Measurements from ENCODE around the gene AFAP1. TPM values are rescaled to one million over a fixed set of nuclear protein-coding genes. Genes with fewer than 3 reads are reported as not detected.
"Not testable (repeated sequence)": the region's sequence is repeated elsewhere in the genome, so short reads cannot be mapped to it uniquely, and the experiment has no call there.

Gene AFAP1
- total RNA-seq, 1 donor from 2014 or later: 19.3 TPM

DNA sequence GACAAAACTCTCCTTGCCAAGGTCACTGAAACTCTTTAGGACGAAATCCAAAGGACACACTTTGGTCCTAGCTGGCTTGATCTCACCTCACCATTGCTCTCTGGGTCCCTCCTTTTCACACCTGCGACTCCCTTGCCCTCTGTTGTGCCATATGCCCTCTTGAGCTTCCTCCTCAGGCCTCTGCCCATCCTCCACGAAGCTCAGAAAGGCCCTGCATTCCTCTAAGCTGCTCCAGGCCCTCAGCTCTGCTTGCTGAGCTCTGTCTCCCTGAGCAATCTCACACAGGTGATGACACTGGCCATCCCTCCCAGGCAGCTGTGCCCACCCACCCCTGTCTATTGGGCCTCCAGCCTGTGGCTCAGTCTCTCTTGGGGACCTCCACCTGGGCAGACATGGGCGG lies 10.1 kb upstream of the AFAP1 start:
- DNase-seq (ENCODE audit: low read depth in 2 of 2): no peak

- DNase-seq (ENCODE audit: low read depth in 2 of 2): no peak
These were observed 8.3 kb upstream of the AFAP1 start for GRCh38 chr4:7947927-7948326.

GRCh38 chr4:7945709-7946380 lies 6.2 kb upstream of the AFAP1 start:
- no peak for DNase-seq (ENCODE audit: low read depth in 2 of 2)

DNA sequence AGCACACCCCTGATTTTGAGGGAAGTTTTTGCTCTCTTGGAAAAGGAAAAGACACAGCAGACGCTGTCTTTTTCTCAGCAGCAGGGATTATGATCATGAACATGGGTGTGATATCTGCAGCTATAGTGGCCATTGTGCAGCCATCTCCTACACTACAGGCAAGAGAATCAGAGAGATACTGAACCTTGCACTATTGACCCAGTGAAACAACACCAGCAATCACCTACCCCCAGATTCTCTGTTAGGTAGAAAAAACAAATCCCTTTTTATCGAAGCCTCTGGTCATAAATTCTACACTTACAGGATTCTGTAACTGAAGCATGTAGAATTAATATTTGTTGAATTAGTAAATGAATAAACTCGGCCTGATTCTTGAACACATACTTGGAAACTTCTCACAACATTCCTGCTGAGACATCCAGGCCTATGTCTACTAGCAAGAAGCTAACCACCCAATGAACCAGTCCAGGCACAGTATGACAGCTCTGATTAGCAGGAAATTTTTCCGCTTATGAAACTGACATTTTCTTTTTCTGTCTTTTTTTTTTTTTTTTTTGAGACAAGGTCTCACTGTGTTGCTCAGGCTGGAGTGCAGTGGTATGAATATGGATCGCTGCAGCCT lies 5.0 kb upstream of the AFAP1 start:
- DNase-seq (ENCODE audit: low read depth in 2 of 2): no peak

DNA sequence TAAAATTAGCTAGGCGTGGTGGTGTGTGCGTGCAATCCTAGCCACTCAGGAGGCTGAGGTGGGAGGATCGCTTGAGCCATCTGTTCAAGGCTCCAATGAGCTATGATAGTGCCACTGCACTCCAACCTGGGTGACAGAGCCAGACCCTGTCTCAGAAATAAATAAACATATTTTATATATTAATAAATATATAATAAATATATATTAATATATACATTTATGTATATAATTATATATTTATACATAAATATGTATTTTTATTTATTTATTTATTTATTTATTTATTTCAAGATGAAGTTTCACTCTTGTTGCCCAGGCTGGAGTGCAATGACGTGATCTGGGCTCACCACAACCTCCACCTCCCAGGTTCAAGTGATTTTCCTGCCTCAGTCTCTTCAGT lies 4.0 kb upstream of the AFAP1 start:
- not testable (repeated sequence) for DNase-seq (ENCODE audit: low read depth in 2 of 2)

- no peak for DNase-seq (ENCODE audit: low read depth in 2 of 2)
These were observed 3.5 kb upstream of the AFAP1 start for GRCh38 chr4:7943211-7943610.

GRCh38 chr4:7941965-7942496 lies 2.4 kb upstream of the AFAP1 start:
- DNase-seq (ENCODE audit: low read depth in 2 of 2): no peak

GRCh38 chr4:7941111-7941964 lies 1.7 kb upstream of the AFAP1 start:
- no peak for DNase-seq (ENCODE audit: low read depth in 2 of 2)

DNA sequence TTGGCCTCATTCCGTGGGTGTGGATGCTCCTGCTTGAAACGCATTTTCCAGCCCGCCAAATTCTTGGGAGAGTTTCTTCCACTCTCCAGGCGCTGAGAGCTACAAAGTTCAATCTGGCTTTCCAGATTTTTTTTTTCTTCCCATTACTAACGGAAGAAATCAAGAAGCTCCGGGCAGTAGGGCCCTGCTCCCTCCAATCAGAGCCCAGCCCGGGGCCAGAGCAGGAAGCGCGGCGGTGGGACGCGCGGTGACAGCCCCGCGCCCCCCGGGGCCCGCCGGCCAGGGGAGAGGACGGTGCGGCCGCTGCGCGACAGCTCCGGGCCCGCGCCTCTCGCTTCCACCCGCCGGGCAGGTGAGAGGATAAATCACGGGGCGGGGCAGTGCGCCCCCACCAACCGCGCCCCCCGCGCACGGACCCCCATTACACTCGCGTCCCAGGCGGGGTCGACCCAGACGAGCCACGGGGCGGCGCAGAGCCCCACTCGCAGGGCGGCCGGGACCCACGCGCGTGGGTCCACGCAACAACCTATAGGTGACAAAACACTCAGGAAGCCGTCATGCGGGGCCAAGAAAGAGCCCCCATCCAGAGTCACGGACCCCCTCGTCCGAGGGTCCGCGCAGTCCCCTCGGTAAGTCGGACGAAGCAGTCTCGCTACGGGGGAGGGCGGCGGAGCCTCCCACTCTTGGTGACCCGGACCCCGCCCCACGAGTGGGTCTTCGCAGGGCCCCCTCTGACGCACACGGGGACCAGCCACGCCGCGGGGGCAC lies 868 bp downstream of the AFAP1 start:
- DNase-seq (ENCODE audit: low read depth in 2 of 2): peak in 1 of 2 donors; percentile 63

GRCh38 chr4:7938266-7938608 lies 1.4 kb downstream of the AFAP1 start:
- no peak for DNase-seq (ENCODE audit: low read depth in 2 of 2)

GRCh38 chr4:7937006-7937405 lies 2.7 kb downstream of the AFAP1 start:
- DNase-seq (ENCODE audit: low read depth in 2 of 2): no peak

- peak; percentile 73 to 86 for DNase-seq (ENCODE audit: low read depth in 2 of 2)
These were observed 5.8 kb downstream of the AFAP1 start for GRCh38 chr4:7933651-7934510.

DNA sequence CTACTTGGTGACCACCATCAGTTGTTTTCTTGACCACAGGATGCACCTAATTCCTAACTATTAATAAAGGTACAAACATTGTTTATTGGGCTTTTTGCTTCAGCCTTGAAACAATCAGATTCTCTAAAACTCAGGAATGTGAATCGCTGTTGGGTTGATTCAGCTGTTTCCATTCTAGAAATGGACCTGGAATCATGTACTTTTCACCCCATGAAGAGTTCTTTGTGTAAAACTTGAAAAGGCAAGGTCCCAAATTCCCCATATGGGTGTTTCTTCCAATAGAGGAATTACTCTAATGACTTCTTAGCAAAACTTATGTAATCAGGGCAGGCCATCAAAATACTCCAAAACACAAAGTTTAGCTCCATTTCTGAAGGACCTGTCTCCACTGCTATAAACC lies 7.4 kb downstream of the AFAP1 start:
- no peak for DNase-seq (ENCODE audit: low read depth in 2 of 2)

- peak in 1 of 2 donors; percentile 51 for DNase-seq (ENCODE audit: low read depth in 2 of 2)
These were observed 10.3 kb downstream of the AFAP1 start for GRCh38 chr4:7929118-7929951.

DNA sequence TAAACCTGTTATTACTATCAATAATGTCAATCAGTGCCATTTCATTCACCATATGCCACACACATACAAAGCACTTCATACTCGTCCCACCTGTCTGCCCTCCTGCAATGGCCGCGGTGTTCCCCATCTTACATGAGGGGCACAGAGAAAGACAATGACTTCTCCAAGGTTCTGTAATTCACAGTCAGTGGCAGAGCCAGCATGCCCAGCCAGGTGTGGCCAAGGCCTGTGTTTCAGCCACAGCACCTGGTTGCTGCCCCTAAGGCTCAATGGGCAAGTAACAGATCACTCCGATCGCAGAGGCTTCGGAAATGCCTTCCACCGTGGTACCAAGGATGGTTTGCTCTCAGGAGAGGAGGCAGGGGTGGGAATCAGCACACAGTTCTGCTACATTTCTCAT lies 10.9 kb downstream of the AFAP1 start:
- no peak for DNase-seq (ENCODE audit: low read depth in 2 of 2)

- no peak for DNase-seq (ENCODE audit: low read depth in 2 of 2)
These were observed 12.8 kb downstream of the AFAP1 start for GRCh38 chr4:7926822-7927221.

DNA sequence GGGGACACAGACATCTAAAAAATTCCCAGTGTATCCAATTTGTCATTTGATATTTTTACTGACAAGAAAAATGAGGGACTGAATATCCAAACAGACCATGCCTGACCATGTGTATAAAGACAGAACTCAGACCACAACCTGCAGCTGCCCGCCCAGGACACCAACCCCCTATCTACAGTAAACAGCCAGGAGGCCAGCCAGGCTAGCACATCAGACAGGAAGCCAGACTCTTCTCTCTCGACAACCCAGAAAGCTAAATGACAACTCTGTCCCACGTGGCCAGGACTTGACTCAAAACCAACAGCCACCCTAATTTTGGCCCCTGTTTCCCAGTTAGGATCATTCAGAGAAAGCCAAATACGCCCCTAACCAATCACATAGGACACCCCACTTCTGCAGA lies 15.1 kb downstream of the AFAP1 start:
- no peak for DNase-seq (ENCODE audit: low read depth in 2 of 2)

DNA sequence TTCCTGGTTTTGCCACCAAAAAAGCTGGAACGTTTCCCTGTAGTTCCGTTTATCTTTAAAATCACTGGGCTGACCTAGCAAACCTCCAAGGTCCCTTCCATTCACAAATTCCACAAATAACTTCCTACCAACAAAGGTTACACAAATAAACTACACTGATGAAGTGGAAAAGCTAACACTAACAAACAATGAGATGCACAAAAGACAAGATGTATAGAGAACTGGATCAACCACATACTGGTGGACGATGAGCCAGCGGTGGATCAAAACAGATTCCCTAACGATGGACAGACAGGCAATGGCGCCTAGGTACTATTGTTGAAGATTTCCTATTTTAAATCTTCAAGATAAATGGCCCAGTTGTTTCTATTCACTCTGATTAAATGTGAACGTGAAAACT lies 15.5 kb downstream of the AFAP1 start:
- no peak for DNase-seq (ENCODE audit: low read depth in 2 of 2)

GRCh38 chr4:7922466-7922865 lies 17.2 kb downstream of the AFAP1 start:
- no peak for DNase-seq (ENCODE audit: low read depth in 2 of 2)

- peak in 1 of 2 donors; percentile 68 for DNase-seq (ENCODE audit: low read depth in 2 of 2)
These were observed 20.7 kb downstream of the AFAP1 start for GRCh38 chr4:7918981-7919380.
